Measurements from ENCODE around the gene RASGRF1.

DNA sequence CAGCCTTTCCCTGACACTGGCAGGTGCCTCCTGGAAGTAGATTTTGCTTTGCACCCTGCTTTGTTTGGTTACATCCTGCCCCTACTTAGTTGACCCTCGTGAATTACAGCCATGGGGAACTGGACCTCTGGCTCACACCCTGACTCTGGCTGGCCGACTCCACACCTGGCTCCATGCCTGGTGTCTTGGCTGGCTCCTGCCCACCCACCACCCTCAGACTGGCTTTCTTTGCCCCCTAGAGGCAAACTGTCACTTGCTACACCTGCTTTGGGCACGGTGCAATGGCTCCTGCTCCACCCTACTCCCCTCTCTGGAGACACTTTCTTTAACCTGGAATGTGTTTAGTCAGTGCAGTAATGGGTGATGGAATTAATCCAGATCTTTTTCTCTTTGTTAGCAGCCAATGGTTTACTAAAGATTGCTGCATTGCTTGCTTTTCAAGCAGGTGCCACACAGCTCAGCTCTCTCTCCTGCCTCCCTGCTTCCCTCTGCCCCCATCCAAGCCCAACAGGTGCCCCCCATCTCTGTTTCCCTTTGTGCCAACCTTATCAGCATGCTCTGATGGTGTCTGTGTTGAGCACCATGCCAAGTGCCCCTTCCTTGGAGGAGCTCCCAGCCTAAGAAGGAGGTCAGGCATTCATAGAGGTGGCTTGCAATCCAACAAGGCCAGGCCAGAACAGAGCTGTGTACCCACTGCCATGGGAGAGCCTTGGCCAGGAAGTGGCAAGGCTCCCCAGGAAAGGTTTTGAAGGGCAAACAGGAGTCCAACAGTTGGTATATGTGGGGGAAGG, 38.4 kb downstream of the RASGRF1 start:
- TF ChIP-seq, protein P1, sequence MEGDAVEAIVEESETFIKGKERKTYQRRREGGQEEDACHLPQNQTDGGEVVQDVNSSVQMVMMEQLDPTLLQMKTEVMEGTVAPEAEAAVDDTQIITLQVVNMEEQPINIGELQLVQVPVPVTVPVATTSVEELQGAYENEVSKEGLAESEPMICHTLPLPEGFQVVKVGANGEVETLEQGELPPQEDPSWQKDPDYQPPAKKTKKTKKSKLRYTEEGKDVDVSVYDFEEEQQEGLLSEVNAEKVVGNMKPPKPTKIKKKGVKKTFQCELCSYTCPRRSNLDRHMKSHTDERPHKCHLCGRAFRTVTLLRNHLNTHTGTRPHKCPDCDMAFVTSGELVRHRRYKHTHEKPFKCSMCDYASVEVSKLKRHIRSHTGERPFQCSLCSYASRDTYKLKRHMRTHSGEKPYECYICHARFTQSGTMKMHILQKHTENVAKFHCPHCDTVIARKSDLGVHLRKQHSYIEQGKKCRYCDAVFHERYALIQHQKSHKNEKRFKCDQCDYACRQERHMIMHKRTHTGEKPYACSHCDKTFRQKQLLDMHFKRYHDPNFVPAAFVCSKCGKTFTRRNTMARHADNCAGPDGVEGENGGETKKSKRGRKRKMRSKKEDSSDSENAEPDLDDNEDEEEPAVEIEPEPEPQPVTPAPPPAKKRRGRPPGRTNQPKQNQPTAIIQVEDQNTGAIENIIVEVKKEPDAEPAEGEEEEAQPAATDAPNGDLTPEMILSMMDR (IDR thresholded peaks at IDR 0.05; ENCODE audit: insufficient read depth, low read length), result no peak
- no peak for TF ChIP-seq REST (IDR thresholded peaks at IDR 0.05; ENCODE audit: insufficient replicate concordance, low read depth)
